Fibroblast of mammary gland (primary cell): ENCODE data around the gene SMURF2.
"Not testable (repeated sequence)": the region's sequence is repeated elsewhere in the genome, so short reads cannot be mapped to it uniquely, and the experiment has no call there.

Experiments
- DNase-seq: peaks from one replicate; pipeline ENCODE4 v3.0.0-alpha.2; 2010; ENCODE audit warnings: low read depth
- H3K4me3 ChIP-seq: 2 replicates; pipeline ENCODE4 v1.5.1; 2011; ENCODE audit warnings: low read depth, mild to moderate bottlenecking, low read length, moderate library complexity; ENCODE audit not compliant: control insufficient read depth
- TF ChIP-seq, protein P1 (sequence below): conservative IDR thresholded peaks from 2 replicates; pipeline ENCODE4 v1.5.1; 2011; ENCODE audit warnings: low read depth, low read length, inconsistent platforms; ENCODE audit not compliant: control insufficient read depth, insufficient read depth

The SMURF2 gene

DNA sequence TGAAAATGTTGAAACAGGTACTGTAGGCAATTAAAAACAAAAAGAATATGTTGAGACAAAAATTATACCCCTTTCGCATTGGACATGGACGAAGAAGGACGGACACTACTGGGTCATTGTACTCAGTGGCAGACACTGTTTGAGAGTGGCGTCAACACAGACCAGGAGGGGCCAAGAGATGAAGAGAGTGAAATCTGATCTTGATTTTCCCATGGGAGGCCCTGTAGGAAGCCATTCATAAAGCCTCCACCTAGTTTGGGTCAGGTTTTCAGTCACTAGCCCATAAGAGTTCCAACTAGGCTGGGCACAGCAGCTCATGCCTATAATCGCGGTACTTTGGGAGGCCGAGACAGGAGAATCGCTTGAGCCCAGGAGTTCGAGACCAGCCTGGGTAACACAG, 23.6 kb upstream of the SMURF2 start:
- TF ChIP-seq, protein P1, sequence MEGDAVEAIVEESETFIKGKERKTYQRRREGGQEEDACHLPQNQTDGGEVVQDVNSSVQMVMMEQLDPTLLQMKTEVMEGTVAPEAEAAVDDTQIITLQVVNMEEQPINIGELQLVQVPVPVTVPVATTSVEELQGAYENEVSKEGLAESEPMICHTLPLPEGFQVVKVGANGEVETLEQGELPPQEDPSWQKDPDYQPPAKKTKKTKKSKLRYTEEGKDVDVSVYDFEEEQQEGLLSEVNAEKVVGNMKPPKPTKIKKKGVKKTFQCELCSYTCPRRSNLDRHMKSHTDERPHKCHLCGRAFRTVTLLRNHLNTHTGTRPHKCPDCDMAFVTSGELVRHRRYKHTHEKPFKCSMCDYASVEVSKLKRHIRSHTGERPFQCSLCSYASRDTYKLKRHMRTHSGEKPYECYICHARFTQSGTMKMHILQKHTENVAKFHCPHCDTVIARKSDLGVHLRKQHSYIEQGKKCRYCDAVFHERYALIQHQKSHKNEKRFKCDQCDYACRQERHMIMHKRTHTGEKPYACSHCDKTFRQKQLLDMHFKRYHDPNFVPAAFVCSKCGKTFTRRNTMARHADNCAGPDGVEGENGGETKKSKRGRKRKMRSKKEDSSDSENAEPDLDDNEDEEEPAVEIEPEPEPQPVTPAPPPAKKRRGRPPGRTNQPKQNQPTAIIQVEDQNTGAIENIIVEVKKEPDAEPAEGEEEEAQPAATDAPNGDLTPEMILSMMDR, result no peak
- DNase-seq, result no peak
- no peak overlapping the region for H3K4me3 ChIP-seq

DNA sequence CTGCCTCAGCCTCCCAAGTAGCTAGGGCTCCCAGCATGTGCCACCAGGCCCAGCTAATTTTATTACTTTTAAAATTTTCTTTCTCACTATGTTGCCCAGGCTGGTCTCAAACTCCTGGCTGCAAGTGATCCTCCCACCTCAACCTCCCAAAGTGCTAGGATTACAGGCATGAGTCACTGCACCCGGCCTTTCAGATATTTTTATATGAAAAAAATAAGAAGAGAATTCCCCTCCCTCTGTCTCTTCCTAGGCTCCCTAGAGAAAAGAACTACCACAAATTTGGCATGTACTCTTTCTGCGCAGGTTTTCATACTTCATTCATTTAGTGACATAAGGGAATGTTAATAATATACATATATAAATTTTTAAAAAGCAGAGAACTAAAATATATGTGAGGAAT, 21.7 kb upstream of the SMURF2 start:
- DNase-seq, result peak; percentile 71
- H3K4me3 ChIP-seq, result no peak overlapping the region
- TF ChIP-seq, protein P1, result no peak

DNA sequence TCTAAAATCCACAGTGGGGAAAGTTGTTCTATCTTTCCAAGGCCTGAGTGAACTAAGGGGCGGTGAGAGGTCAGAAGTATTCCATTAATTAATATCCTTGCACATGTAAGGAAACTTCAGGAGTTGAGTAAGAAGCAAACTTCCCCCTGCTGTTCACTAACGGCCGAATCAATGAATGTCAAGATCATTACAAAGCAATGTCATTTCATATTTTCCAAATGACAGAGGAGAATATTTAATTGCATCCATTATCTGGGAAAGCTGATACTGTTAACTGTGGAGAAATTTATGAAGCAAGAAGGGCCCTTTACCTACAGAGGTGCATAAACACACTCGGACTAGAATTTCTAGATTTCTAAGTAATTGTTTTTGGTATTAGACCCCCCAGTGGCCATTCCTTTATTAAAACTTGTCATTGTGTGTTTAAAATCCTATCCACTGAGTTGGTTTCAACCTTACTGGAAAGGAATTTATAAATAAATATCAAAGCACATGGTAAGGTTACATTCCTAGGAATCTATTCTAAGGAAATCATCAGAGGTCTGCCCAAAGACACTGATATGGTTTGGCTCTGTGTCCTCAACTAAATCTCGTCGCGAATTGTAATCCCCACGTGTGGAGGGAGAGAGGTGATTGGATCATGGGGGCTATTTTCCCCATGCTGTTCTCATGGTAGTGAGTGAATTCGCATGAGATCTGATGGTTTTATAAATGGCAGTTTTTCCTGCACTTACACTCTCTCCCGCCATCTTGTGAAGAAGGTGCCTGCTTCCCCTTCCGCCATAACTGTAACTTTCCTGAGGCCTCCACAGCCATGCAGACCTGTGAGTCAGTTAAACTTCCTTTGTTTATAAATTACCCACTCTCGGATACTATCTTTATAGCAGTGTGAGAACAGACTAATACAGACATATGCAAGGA, 20.4 kb upstream of the SMURF2 start:
- no peak overlapping the region for H3K4me3 ChIP-seq
- TF ChIP-seq, protein P1, result no peak
- peak; percentile 51 for DNase-seq

GRCh38 chr17:64679710-64680216, 17.7 kb upstream of the SMURF2 start:
- no peak overlapping the region for H3K4me3 ChIP-seq
- TF ChIP-seq, protein P1, result no peak
- DNase-seq, result peak; percentile 98

DNA sequence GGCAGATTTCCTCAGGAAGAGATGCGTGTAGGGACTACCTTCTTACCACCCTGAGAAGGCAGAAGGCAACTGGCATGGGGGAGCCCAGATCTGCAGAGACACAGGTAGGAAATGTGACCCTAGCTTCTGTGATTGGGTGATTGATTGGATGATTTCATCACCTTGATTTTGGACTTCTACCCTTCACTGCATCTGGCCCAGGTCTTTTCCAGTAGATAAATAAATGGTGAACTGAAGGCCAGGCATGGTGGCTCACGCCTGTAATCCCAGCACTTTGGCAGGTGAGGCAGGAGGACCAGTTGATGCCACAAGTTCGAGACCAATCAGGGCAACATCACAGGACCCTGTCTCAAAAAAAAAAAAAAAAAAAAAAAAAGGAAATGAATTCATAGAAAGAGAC, 14.7 kb upstream of the SMURF2 start:
- no peak overlapping the region for H3K4me3 ChIP-seq
- DNase-seq, result no peak
- TF ChIP-seq, protein P1, result no peak

GRCh38 chr17:64670843-64671590, 8.9 kb upstream of the SMURF2 start:
- not testable (repeated sequence) for DNase-seq, H3K4me3 ChIP-seq

DNA sequence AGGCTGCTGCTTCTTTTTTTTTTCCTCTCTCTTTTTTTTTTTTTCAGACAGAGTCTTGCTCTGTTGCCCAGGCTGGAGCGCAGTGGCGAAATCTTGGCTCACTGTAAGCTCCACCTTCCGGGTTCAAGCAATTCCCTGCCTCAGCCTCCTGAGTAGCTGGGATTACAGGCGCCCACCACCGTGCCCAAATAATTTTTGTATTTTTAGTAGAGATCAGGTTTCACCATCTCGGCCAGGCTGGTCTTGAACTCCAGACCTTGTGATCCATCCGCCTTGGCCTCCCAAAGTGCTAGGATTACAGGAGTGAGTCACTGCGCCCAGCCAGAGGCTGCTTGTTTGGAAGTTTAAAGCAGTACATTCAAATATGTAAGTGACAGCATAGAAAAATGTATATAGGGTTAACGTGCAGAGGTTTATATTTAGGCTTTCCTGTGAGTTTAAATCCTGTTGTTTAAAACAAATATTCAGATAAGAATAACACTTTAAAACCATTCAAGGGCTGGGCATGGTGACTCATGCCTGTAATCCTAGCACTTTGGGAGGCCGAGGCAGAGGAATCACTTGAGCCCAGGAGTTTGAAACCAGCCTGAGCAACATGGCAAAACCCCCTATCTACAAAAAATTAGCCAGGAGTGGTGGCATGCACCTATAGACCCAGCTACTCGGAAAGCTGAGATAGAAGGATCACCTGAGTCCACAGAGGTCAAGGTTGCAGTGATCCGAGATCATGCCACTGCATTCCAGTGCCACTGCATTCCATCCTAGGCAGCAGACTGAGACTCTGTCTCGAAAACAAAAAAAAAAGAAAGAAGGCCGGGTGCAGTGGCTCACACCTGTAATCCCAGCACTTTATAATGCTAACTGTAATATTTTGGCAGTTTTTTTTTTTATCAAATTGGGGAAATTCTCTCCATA, 6.0 kb upstream of the SMURF2 start:
- not testable (repeated sequence) for H3K4me3 ChIP-seq
- peak; percentile 57 for DNase-seq

DNA sequence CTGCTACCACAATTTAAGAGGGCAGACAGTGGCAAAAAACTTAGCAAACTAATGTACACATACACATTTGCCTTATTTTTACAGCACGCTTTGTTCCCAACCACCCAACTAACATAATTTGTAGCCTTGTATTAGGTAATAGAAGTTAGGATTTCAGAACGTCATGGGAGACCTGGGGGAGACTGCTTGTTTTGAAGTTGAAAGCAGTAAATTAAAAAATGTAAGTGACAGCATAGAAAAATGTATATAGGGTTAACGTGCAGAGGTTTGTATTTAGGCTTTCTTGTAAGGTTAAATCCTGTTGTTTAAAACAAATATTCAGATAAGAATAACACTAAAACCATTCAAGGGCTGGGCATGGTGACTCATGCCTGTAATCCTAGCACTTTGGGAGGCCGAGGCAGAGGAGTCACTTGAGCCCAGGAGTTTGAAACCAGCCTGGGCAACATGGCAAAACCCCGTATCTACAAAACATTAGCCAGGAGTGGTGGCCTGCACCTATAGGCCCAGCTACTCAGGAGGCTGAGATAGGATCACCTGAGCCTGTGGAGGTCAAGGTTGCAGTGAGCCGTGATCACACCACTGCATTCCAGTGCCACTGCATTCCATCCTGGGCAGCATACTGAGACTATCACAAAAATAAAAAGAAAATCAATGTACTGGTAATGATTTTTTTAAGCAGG, 2.3 kb upstream of the SMURF2 start:
- H3K4me3 ChIP-seq, DNase-seq: not testable (repeated sequence)

- not testable (repeated sequence) for DNase-seq, H3K4me3 ChIP-seq
Measured at GRCh38 chr17:64663836-64664235, 1.7 kb upstream of the SMURF2 start.
